GM21381 (cell line): ENCODE results near the gene CACNA2D1.

Source experiments
- ATAC-seq: cut with Tn5 transposase; IDR thresholded peaks from one replicate; pipeline ENCODE4 v1.9.1; 2021; ENCODE audit warnings: mild to moderate bottlenecking, moderate library complexity; ENCODE audit not compliant: unreplicated experiment

The CACNA2D1 gene

DNA sequence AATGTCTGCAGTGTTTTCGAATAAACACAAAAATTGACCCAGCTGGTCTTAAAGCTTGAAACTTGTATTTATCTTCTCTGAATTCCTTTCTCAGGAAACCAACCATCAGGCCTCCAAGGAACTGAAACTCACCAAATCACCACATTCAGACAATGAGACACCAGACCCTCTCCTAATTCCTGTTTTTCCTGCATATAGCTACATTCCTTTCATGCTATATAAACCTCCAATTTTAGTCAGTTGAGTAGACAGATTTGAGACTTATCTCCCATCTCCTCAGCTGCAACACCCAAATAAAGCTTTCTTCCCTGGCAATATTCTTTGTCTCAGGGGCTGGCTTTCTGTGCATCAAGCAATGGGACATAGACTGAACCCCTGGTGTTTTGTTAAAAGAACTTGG, 317.0 kb downstream of the CACNA2D1 start:
- ATAC-seq = no peak

DNA sequence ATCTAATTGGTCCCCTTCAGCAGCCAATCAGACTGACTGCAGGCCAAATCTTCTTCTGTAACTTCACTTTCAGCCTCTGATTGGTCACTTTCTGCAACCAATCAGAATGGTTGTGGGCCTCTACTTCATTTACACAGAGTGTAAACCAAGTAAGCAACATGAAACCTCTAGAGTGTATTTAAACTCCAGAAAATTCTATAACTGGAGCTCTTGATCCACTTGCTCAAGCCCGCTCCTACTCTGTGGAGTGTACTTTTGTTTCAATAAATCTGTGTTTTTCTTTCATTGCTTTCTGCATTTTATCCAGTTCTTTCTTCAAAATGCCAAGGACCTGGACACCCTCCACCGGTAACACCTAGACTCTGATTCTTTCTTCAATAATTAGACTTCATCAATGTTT, 319.1 kb downstream of the CACNA2D1 start:
- no peak for ATAC-seq

DNA sequence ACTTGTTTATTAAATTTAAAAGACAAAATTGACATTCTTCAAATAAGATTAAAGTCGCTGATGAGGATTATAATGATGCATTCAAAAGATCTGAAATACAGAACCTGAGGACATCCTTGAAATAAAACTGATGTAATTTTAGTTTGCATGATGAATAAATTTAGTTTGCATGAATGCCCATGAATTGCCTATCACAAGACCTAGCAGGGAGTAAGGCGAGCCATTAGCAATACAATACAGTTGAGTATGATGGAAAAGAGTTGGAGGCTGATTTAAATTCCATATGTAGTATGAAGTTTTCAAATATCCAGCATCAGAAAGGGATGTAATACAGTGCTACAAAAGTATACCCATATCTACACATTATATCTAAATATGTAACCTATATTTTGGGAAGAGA, 321.3 kb downstream of the CACNA2D1 start:
- no peak for ATAC-seq

DNA sequence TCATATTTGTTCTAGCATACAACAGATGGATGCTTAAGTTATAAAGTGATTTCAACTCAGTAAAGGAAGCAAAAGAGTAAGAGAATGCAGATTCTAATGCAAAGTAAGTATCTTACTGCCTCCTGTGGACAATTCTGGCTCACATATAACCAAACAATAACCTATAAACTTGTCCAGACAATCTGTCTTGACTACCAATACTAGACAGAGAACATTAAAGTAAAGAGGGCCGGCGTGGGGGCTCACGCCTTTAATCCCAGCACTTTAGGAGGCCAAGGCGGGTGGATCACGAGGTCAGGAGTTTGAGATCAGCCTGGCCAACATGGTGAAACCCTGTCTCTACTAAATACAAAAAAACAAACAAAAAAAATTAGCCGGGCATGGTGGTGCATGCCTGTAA, 329.3 kb downstream of the CACNA2D1 start:
- no peak for ATAC-seq

GRCh38 chr7:82110146-82110840, 333.3 kb downstream of the CACNA2D1 start:
- no peak for ATAC-seq

GRCh38 chr7:82109288-82109687, 334.3 kb downstream of the CACNA2D1 start:
- ATAC-seq = no peak

DNA sequence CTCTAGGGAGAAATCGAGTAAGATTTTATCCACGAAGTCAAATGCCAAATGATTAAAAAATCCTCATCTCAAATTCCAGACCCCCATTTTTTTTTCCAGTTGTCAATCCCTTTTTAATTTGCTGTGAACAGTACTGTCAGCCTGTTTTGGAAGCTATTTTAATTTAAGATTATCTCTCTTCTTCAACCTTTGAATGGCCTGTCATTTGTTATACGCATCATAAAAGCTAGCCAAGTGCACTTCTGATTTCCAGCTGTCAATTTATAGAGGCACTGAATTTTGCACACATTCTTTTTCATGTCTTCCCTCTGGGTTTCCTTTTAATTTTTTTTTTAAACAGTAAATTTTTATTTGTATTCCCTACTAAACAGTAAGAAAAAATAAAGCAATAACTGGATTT, 337.4 kb downstream of the CACNA2D1 start:
- ATAC-seq = no peak

DNA sequence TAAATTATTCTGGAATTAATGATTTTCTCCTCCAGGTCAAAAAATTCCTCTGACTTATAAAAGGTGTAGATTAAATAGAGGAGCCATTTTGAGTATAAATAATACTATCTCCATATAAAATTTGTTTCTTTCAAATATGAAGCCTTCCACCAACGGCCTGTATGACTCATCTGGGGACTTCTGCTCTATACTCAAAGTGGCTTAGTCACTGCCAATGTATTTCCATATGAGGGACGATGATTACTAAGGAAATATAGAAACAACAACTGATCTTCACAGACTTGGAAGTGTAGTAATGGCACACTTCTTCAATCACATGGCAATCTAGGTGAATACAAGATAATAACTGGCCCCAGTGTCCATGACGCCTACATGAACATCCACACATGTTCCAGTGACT, 338.1 kb downstream of the CACNA2D1 start:
- no peak for ATAC-seq

DNA sequence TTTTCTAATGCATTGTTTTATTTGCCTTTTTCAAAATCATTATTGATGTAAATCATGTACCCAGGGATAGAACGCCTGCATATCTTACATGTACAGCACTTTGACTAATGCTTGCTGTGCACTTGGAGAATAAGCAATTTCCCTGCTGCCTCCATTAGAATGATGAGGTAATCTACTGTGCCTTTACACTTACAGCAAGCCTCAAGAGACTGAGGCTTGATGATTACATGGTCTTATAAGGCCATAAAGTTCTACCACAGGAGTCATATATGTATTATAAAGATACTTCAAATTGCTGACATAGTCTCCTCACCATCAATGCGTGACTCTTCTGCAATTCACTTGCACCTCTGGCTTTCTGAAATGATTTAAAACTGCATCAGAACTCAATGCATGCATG, 345.2 kb downstream of the CACNA2D1 start:
- no peak for ATAC-seq

DNA sequence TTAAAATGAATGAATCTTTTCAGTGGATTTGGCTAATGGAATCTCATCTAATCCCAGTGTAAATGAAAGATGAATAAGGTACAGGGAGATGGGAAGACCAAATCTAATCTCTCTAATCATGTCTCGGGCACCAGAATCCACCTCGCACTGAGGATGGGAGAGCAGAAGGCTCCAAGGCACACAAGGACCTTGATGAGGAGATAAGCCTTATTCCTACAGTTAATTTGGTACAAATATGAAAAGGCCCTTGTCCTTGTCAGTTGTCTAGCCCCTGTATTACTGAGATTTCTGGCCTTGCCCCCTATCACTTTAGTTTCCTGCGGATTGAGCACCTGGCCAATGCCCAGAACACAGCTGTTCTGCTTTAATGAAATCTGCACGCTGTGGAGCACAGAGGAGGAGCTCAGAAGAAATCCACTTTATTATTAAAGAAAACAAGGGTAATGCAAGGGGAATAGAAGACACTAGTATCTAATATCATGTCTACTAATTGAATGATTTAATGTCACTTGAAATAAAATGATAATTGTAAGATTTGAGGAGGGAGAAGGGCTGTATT, 352.4 kb downstream of the CACNA2D1 start:
- ATAC-seq = no peak

- ATAC-seq = no peak
Observed at GRCh38 chr7:82087099-82087498, 356.5 kb downstream of the CACNA2D1 start.

DNA sequence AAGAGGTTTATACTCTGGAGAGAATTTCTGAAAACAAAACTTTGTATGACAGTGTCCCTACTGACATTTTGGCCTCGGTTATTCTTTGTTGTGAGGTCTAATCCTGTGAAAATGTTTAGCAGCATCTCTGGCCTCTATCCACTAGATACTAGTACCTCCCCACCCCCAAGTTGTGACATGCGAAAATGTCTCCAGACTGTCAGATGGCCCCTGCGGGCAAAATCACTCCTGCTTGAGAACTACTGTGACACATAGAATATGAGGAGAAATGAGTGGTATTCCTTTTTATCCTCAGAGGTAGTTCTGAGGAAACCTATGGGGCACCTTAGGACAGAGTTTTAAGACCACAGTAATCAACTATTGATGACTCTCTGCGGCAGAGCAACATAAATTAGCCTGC, 358.5 kb downstream of the CACNA2D1 start:
- no peak for ATAC-seq

DNA sequence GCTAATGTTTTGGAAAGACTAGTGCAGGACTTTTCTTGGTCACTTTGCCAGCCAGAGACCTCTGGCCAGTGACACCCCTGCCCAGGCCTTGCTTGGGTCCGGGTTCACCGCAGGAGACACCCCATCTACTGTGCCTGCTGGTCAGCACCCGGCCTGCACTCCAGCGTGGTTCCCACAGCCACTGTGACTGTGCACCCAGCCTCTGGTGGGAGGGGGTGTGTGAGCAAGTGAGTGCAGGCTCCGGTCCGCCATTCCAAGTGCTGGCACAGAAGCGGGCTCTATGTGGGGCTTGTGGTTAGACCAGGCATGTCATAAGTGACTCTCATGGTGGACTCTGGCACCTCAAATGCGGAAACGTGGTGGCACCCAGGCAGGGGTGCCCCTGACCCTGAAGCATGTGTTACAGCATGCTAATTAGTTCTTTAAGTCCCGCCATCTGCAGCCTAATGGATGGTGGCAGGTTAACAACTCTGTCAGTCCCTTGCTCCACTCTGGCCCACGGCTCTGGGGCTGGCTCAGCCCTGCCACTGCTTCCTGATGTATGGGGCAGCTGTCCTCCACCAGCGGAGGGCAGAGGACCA, 361.8 kb downstream of the CACNA2D1 start:
- no peak for ATAC-seq

GRCh38 chr7:82080254-82080927, 363.2 kb downstream of the CACNA2D1 start:
- ATAC-seq = no peak

- ATAC-seq = no peak
Observed at GRCh38 chr7:82079527-82079926, 364.1 kb downstream of the CACNA2D1 start.

- no peak for ATAC-seq
Observed at GRCh38 chr7:82078807-82079206, 364.8 kb downstream of the CACNA2D1 start.

DNA sequence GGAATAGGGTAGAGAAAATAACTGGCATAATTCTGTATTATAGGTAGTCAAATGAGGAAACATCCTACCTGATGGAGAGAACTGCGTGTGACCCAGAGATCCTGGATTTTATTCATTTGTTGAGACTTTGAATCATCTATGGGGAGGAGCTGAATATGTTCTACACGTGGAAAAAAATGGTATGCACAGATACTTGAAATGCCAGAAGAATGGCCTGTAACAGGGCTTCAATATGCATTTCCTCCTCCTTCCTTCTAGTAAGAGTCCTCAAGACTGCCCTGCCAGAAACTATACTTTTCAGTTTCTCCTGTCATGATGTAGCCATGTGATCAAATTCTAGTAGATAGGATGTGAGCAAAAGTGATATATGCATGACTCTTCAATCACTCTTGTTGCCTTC, 372.1 kb downstream of the CACNA2D1 start:
- no peak for ATAC-seq

GRCh38 chr7:82067628-82068264, 375.8 kb downstream of the CACNA2D1 start:
- no peak for ATAC-seq

DNA sequence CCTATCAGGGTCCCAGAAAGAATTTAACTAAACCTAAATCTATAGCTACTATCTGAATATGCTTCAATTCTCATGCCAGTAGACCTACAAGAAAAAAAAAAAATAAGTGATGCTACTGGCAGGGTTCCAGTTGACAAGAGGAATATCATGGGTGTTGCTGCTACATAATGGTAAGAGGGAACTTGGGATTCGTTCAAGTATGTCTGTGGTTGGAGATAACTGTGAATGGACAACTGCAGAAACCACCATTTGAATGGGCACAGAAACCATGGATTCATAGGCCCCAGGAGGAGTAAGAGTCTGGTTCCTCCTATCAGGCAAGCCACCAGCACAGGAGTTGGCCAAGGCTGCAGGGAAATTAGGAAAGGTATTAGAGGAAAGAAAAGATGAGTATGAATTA, 386.1 kb downstream of the CACNA2D1 start:
- no peak for ATAC-seq

DNA sequence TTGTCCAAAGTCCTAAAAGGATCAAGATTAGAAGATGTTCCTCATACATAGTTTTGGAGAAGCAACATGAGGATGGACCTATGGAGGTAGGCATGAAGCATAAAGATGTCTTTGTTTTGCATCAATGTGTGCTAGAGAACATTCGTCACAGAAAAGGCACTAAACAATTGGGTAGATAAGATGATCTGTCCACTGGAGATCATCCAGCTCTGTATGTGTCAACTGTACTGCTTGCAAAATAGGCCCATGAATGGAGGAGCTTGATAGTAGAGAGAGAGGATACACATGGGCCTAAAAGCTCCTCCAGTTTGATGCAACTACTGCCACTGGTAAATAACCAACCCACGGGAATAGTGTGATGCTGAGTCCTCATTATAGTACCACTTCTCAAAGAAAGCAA, 387.3 kb downstream of the CACNA2D1 start:
- ATAC-seq = no peak

- ATAC-seq = no peak
Observed at GRCh38 chr7:82054544-82054943, 389.0 kb downstream of the CACNA2D1 start.
